Activated CD4-positive, alpha-beta T cell treated with anti-CD3 and anti-CD28 coated beads for 48 hours (primary cell): ENCODE measurements around the gene DTNA.
"Not testable (repeated sequence)": the region's sequence is repeated elsewhere in the genome, so short reads cannot be mapped to it uniquely, and the experiment has no call there.

Experiments used
- DNase-seq: peaks from one replicate; pipeline ENCODE4 v3.0.0-alpha.2; 2020

Gene DTNA

GRCh38 chr18:34911661-34912384, 201.7 kb downstream of the DTNA start:
- no peak for DNase-seq

DNA sequence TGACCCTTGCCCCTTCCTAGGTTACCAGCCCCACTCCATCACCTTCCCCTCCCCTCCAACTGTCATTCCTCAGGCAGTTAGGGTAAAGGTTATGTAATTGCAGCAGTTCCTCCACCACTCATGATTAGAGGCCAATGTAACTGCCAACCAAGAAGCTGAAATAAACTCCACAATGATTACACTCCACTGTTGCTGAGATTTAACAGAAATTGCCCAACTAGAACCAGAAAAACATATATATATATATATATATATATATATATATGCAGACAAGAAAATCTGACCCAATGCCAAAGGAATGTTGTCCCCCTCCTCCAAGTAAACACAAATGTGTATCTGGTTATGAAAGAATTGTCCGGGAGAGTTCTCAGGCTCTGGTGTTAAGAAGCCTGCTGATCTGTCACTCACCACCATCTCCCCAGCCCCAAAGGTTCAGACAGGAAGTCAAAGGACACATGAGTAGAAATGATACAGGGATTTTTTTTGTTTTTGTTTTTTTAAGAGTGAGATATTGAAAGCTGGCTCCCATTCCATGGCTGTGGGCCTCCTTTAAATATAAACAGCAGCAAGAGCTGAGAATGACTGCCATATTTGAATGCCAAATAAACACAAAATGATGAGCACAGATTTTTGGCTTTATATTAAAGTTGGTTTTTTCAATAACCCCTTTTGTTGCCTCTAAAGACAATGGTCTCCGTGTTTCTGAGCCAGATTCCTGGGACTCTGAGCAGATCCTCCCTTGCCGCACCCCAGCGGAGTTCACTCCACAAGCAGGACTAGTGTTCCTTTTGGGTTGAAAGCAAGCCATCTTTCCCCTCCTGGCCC, 204.0 kb downstream of the DTNA start:
- DNase-seq: no peak

- DNase-seq: no peak
These were observed 204.9 kb downstream of the DTNA start for GRCh38 chr18:34915046-34915445.

GRCh38 chr18:34916539-34916938, 206.4 kb downstream of the DTNA start:
- not testable (repeated sequence) for DNase-seq

- no peak for DNase-seq
These were observed 208.8 kb downstream of the DTNA start for GRCh38 chr18:34918856-34919255.

DNA sequence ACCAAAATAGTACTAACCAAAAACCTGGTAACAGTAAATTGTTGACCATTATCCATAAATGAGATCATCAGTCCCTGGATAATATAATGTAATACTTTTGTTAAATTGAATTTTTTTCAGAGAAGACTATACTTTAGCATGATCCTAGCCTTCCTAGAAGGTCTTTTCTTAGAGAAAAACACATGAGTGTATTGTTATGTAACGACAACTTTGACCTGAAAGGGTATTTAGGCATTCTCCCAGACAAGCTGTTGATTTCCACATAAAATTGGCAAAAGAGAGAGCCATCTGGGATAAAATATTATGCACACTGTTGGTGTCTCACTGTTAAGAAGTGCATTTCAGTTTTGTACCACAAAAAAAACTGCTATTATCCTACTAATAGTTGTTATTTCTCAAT, 211.1 kb downstream of the DTNA start:
- no peak for DNase-seq

- no peak for DNase-seq
These were observed 211.8 kb downstream of the DTNA start for GRCh38 chr18:34921811-34922385.

DNA sequence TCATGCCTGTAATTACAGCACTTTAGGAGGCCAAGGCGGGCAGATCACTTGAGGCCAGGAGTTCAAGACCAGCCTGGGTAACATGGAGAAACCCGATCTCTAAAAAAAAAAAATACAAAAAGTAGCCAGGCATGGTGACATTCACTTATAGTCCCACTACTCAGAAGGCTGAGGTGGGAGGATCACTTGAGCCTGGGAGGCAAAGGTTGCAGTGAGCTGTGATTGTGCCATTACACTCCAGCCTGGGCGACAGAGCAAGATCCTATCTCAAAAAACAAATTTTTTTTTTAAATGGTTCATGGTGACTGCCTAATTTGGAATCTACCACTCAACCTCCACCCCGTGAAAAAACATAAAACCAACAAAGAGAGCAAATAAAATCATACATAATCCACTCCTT, 212.5 kb downstream of the DTNA start:
- DNase-seq: not testable (repeated sequence)

DNA sequence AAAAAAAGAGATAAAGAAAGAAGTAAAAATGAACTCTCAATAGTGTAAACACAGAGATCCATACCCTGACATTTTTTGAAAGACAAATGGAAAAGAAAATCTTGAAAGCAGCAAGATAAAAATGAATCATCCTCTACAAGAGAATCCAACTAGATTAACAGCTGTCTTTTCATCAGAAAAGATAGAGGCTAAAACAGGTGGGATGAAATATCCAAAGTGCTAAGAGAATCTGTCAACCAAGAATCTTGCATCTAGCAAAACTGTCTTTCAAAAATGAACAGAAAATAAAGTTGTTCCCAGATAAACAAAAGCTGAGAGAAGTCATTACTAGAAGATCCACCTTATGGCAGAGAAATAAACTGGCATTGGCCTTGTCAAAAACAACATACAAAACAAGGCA, 213.8 kb downstream of the DTNA start:
- no peak for DNase-seq

DNA sequence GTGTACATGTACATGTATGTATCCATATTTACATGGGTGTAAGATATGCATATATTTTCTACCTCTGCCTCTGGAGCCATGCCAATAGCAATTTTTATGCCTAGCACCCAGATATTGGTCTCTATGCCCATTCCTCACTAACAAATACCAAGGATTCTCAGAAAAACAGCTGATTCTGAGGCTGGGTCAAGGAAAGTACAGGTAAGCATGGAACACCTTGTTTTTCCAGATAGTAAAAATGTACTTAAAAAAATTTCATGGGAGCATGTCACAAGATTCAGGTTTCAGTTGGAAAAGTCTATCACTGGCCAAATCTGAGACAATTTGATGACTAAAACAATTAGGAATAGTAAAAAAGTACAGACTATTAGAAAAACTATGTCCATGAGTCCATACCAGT, 216.6 kb downstream of the DTNA start:
- DNase-seq: no peak

- DNase-seq: no peak
These were observed 218.1 kb downstream of the DTNA start for GRCh38 chr18:34928088-34928753.

DNA sequence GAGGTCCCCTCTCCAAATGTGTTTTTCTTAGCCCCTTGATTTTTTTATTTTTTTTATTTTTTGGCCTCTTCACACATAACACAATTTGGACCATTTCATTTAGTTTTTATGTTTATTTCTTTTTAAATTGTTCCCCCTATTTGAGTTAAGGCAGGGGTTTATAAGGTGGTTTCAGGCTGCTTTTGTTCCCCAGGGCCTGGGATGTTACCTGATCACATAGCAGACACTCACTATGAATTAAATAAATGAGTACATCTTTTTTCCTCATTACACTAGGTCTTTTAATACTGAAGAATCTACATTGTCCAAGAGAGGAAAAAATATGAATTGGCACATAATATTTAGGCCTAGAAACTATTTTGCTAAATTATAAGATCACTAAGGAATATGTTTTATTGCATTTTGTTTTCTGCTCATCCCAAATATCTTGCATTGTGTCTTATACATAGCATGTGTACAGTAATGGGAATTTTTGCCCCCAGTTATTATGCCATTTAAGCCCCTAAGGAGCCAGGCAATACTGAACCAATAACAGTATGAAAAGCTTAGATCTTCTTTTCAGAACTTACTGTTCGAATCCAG, 218.7 kb downstream of the DTNA start:
- no peak for DNase-seq

DNA sequence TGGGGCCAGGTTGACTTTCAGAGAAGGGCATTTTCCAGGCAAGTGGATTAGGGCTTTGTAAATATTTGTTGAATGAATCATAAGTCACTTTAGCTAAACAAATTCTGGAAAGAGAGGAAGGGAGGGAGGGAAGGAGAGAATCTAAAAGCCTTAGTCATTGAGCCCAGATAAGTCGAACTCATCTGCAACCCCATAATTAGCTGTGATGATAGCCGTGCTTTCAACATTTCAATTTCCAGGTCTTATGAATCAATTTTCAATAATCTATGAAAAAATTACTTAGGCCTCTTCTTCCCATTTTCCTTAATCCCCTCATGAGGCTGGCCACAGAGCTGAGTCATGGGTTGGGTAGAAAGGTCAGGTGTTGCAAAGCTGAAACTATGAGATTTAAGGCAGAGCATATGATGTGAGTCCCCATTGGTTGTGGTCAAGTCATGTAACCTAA, 219.3 kb downstream of the DTNA start:
- DNase-seq: no peak

GRCh38 chr18:34932363-34932762, 222.3 kb downstream of the DTNA start:
- DNase-seq: no peak

DNA sequence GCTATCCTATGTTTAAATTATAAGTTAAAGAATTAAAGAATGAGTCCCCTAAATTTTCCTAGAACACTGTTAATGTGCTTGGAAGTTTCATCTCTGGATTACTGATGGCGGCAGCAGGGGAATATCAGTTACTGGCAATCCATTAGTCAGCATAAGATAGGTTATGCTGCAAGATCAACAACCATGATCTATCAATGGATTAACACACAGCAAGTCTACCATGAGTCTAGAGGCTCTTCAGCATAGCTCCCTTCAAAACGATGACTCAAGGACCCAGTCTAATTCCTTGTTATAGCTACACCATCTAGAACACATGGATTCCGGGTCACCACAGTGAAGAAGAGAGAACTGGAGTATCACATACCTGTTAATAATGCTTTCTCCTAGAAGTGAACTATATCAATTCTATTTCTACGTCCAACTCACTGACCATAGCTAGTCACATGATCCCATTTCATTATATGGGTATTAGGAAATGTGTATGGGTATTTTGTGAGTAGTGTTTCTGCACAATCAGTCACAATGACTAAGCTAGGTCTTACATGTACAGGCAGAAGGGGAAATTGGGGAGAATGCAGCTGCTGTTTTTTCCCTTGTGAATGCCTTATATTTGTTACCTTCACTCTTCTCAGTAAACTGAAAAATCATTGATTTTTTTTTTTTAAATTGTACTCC, 222.8 kb downstream of the DTNA start:
- no peak for DNase-seq

- no peak for DNase-seq
These were observed 224.0 kb downstream of the DTNA start for GRCh38 chr18:34933909-34934661.

GRCh38 chr18:34936772-34937171, 226.7 kb downstream of the DTNA start:
- DNase-seq: no peak

DNA sequence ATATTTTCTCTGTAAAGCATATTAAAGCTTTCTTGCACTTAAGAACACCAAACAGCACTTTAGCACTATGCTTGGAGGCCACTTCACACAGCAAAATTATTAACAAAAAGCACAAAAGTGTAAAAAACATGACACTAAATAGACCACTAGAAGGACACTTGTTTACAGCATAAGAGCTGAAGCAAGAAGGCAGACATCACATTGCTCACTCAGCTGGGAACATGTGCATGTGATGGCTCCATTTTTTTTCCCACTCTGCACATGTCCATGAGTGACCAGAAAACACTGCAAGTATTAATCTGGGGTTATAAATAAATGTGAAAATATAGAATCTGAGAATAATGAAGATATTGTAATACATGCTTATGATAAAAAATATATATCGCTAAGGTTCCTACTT, 228.0 kb downstream of the DTNA start:
- DNase-seq: no peak
